Activated gamma-delta T cell treated with anti-CD3 and anti-CD28 coated beads, Interleukin-2, amount 50 U/mL, for 16 hours (primary cell): ENCODE results near the gene TMCC1.
"Not testable (repeated sequence)": the region's sequence is repeated elsewhere in the genome, so short reads cannot be mapped to it uniquely, and the experiment has no call there.

Experiments used
- DNase-seq: peaks from one replicate; pipeline ENCODE4 v3.0.0-alpha.2; 2020; ENCODE audit warnings: low read depth

TMCC1 gene

DNA sequence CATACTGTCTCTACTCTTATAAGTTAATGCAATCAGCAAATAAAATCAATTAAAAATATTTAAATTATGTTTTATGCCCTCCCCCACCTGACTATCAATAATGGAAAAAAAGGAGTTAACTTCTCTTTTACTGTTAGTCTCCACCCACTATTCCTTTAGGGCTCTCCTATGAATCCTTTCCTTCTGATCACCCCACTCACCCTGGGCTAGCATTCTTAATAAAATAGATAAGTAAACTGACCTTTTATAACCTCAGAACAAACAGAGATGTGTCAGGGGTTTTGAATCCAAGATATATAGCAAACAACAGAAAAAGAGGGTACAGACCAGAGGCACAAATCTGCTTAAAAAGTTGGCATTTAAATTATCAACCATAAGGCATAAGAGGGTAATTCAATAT is 171.0 kb downstream of the TMCC1 start:
- DNase-seq = no peak

DNA sequence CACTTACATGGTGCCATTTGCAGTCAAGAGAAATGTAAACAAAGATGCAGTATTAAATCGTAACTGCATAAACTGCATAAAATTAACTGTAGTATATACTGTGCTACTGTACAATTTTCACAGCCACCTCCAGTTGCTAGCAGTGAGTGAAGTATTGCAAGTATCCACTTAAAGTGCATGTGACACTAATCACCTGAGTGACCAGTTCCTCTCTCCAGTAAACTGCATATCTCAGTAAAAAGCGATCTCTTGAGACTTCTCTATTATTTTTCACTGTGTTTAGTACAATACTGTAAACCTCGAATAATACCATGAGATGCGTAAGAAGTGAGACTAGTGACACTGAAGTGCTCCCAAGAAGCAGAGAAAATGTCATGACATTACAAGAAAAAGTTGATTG is 175.3 kb downstream of the TMCC1 start:
- no peak for DNase-seq

DNA sequence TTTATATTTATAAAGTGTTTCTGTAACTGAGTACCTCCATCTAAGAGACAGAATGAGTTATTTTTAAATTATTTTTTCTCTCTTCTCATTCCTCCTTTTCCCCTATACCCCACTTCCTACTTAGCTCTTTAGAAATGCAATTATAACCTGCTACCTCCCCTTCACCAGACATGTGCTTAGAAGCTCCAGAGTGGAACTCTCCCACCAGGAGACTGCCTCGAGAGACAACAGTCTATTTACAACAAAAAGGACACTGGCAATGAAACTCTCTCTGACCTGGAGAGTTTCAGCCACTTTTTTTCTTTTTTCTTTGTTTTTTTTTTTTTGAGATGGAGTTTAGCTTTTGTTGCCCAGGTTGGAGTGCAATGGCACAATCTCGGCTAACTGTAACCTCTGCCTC is 177.7 kb downstream of the TMCC1 start:
- no peak for DNase-seq

DNA sequence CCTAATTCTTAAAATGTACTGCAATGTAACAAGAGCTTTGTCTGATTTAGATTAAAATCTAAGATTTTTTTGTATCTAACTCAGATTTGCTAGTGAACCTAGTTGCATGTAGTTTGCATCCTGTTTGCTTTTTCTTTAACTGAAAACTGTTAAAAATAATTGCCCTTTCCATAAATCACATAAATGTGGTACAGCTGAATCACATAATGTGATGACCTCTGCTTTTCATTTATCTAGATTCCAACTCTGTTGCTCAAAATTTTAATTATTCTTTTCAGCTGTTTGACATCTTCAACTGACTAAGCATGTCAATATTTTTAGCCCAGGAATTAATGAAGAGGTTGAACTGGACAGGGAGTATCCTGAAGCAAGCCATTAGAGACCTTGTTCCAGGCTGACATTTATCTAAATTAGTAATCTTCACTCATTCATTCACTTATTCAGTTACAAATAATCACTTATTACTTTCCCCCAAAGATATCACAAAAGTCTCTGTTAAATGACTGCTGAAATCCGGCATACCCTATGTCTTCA is 185.1 kb downstream of the TMCC1 start:
- DNase-seq = no peak

DNA sequence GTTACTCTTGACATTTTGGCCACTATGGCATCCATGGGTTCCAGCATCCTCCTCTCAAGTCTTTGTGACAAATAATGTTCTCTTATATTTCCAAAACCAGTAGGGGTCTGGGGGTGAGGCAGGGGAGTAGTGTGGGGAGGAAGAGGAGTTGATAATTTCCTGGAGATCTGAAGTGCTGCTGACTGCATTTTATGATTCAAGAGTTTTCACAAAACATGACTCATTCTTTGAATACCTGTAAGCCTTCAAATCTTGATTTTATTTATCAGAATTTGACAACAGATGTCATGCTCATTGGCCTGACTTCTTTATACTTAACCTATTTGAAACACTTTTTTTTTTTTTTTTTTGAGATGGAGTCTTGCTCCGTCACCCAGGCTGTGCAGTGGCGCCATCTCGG is 188.2 kb downstream of the TMCC1 start:
- no peak for DNase-seq

DNA sequence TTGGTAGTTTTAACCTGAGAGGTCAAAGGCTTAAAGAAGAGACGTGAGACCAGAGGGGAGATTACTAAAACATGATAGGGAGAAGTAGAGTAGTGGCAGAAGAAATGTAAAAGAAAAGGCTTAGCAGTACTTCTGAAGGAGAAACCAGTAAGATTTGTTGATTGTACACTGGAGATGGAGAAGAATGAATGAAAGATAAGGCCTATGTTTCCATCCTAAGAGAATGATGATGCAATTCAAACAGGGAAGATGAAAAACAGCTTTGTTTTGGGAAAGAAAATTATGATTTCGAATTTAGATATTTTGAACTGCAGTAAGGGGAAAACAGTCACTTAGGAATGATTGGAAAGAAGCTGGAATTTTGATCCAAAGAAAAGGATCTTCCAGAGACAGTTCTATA is 189.6 kb downstream of the TMCC1 start:
- no peak for DNase-seq

DNA sequence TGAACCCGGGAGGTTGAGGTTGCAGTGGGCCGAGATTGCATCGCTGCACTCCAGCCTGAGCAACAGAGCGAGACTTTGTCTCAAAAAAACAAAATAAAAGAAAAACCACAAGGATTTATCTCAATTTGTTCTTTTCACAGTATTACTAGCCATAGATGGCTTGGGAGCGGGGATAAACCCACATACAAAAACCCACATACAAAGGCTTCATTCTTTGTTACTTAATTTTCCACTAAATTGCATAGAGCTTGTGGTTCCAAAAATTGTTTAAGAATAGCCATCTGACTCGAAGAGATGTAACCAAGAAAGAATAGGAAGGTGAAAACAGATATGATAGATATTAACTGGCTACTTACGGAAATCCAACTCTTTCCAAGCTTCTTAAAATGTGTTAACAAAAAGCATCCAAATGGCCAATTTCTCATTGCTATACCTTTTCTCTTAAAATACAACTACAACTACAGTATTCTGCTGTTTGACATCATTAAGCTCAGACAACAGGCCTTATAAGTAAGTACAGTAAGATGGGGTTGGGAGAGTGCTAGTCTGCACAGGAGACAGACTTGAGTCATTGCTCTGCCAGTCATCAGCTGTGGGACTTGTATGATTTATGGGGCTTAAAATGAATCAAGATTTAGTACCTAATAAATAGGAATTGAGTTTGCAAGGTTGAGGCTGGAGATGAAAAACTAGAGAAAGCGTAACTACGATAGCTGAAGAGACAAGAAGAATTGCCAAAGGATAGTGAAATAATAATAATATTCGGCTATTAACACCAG is 190.4 kb downstream of the TMCC1 start:
- no peak for DNase-seq

DNA sequence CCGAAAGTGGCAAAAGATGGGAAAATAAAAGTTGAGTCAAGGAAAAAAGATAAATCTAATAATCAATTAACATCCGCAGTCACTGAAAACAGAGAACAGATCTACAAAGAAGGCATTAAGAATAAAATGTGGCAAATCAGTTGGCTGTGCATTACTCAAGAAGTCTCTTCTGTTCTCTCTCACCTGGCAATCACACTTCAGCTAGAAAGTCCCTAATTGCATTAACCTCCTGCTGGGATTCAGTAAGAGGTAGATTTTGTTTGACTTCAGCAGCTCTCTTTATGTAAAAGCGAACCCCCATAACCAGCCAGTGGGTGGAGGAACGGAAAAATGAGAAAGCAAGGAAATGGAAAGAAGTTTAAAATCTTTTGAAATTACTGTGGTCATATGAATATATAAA is 192.3 kb downstream of the TMCC1 start:
- no peak for DNase-seq

DNA sequence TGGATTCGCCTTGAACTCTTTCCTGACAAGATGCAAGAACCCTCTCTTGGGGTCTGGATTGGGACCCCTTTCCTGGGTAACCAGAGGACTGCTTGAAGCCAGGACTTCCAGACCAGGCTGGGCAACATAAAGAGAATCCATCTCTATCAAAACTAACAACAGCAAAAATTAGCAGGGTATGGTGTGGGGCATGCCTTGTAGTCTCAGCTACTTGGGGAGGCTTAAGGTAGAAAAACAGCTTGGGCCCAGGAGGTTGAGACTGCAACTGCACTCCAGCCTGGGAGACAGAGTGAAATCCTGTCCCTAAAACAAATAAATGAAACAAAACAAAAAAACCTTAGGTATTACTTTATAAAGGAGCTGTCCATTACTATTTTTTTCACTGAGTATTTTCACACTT is 193.9 kb downstream of the TMCC1 start:
- DNase-seq = no peak

DNA sequence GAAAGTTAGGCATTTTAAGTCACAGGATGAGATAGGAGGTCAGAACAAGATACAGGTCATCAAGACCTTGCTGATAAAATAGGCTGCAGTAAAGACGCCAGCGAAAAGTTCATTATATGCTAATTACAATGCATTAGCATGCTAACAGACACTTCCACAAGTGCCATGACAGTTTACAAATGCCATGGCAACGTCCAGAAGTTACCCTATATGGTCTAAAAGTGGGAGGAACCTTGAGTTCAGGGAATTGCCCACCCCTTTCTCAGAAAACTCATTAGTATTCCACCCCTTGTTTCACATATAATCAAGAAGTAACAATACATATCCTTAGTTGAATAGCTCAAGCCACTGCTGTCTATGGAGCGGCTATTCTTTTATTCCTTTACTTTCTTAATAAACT is 194.3 kb downstream of the TMCC1 start:
- no peak for DNase-seq

DNA sequence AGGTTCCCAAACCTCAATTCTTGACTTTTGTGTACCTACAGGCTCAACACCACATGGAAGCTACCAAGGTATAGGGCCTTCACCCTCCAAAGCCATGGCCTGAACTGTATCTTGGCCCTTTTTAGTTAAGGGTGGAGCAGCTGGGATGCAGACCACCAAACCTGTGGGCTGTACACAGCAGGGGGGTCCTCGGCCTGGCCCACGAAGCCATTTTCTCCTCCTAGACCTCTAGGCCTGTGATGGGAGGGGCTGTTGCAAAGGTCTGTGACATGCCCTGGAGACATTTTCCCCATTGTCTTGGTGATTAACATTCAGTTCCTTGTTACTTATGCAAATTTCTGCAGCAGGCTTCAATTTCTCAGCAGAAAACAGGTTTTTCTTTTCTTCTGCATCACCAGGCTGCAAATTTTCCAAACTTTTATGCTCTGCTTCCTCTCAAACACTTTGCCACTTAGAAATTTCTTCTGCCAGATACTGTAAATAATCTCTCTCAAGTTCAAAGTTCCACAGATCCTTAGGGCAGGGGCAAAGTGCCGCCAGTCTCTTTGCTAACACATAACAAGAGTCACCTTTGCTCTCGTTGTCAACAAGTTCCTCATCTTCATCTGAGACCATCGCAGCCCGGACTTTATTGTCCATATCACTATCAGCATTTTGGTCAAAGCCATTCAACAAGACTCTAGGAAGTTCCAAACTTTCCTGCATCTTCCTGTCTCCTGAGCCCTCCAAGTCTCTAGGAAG is 196.1 kb downstream of the TMCC1 start:
- no peak for DNase-seq

DNA sequence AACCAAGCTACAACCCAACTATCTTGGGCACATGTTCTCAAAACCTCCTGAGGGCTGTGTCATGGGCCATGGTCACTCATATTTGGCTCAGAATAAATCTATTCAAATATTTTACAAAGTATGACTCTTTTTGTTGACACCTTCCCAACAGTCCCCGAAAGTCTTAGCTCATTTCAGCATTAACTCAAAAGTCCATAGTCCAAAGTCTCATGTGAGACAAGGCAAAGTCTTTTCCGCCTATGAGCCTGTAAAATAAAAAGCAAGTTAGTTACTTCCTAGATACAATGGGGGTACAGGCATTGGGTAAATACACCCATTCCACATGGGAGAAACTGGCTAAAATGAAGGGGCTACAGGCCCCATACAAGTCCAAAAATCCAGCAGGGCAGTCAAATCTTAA is 197.1 kb downstream of the TMCC1 start:
- DNase-seq = not testable (repeated sequence)

DNA sequence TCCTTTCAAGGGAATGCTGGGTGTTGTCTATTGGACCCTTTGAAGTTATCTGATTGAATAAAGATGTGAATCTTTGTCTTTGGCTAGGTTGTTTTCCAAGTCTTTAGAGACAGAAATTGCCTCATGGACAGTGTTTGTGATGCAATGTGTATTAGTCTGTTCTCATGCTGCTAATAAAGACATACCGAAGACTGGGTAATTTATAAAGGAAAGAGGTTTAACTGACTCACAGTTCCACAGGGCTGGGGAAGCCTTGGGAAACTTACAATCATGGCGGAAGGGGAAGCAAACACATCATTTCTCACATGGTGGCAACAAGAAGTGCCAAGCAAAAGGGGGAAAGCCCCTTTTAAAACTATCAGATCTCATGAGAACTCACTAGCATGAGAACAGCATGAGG is 198.3 kb downstream of the TMCC1 start:
- no peak for DNase-seq

DNA sequence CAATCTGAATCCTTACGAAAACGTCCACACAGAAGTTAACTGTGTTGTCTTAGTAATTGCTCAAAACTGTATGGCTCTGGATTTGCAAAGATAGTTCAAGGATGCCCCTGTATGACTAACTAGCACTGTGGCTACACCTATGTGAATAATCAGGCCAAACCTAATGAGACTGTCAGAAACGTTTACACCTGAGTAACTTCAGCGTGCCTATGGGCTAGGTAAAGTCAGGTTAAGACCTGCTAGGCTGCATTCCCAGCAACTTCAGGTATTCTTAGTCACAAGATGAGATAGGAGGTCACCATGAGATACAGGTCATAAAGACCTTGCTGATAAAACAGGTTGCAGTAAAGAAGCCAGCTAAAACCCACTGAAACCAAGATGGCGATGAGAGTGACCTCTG is 199.3 kb downstream of the TMCC1 start:
- no peak for DNase-seq

DNA sequence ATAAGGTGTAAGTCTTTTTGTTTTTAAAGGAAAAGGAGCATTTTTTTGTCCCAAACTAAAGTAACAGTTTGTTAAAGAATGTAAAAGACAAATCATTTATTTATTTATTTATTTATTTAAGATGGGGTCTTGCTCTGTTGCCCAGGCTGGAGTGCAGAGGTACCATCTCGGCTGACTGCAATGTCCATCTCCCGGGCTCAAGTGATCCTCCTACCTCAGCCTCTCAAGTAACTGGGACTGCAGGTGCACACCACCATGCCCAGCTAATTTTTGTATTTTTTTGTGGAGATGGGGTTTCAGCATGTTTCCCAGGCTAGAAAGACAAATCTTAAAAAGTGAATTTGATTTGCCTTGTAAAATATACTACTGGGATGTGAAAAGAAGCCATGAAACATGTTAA is 200.8 kb downstream of the TMCC1 start:
- no peak for DNase-seq

DNA sequence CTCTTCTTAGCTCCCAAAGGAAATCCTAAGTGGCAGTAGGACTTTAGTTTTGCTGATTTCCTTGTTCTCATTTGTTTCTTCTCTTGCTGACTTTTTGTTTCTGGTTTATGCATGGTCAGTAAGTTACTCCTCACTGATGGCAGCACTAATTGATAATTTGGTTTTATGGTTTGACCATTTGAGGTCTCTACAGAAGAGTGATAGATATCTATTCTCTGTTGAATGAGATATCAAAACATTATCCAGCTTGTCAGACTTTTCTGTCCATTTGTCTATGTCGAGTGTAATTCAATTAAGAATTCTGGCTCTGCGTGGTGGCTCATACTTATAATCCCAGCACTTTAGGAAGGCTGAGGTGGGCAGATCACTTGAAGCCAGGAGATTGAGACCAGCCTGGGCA is 202.5 kb downstream of the TMCC1 start:
- no peak for DNase-seq

DNA sequence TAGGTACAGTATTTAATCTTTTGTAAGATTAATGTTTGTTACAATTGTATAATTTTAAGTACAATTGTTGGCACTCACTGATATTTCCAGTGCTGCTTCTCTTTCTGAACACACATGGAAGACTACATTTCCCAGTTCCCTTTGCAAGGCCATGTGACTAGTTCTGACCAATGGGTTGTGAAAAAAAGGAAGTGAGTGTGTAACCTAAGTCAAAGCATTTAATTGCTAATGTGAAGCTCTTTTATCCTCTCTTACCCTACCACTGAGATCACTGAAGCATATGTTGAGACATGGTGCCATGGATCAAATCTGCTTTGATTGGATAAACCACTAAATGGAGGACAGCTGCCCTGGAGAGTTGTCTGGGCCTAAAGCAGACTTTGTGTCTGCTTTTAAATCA is 203.1 kb downstream of the TMCC1 start:
- DNase-seq = peak; percentile 11

DNA sequence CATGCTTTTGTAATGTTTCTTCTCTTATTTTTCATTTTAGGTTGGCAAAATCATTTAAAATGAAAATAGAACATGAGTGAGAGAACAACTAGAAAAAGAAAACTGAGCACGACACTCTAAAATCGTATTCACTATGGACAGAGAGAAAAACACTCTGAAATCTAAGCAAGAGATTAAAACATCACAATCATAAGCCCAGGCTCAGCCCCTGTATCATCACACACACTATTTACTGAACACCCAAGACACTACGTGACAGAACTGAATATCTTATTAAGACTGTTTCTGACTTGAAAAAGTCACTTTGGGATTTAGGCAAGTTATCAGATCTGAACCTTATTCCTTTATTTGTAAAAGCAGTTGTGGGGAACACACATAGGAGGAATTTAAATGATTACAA is 204.5 kb downstream of the TMCC1 start:
- DNase-seq = no peak

DNA sequence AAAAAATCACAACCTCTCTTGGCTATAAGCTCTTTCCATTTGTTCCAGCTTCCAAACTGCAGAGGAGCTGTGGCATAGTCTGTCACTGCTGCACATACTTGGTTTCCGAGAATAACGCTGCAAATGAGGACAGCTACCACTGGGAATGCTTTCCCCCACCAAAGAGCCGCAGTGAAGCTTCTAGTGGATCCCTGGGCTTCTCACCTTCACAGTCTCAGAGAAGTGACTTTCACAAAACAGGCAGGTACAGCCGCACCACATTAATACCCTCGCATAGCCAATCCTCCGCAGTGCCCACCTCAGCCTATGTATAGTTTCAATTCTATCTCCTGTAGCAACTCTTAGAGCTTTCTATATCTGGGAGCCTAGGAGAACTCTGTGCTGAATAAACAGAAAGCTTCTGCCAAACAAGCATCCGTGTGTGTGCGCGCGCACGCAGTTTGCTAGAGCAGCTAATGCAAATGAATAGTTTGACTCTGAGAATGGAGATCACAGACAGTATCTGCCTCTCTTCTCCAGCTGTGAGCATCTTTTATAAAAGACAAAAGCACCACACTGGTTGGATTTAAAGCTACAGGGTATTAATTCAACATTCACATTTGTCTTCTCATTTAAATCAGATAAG is 205.1 kb downstream of the TMCC1 start:
- DNase-seq = no peak

DNA sequence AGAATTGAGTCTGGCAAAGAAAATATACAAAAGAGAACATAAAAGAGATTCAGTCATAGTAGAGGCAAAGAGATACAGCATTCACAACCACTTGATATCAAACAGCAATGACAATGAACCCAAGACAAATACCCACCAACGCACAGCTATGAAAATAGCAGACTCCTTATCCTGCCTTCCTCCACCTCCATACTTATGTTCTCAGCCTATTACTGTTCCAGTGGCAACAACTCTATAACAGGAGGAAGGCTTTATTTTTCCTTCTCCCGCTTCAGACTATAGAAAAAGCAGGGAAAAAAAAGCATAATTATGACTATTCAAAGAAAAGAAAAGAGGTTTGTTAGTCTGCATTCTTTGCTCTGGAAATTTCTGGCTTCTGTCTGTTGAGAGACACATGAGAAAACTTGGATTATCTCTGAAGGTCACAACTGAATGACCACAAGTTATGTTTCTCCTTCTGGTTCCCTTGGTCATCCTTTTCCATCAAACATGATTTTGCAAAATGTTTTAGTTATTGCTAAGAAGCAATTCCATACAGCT is 205.9 kb downstream of the TMCC1 start:
- no peak for DNase-seq

DNA sequence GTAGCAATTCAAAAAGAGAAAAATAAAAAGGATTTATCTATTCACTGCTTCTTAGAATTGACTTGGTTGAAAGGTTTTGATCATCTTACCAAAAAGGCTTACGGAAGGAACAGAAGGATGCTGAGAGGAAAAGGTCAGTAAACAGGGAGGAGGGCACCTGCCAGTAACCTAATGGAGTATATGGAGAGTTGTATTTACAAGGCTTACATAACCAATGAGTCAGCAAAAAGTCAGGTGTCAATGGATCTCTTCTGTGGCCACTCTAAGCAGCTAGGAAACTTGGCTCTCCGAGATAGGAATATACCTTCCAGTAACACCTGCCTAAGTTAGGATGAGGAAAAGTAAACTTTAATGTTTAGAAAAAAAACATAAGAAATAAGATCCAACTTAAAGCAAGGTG is 206.6 kb downstream of the TMCC1 start:
- DNase-seq = no peak

DNA sequence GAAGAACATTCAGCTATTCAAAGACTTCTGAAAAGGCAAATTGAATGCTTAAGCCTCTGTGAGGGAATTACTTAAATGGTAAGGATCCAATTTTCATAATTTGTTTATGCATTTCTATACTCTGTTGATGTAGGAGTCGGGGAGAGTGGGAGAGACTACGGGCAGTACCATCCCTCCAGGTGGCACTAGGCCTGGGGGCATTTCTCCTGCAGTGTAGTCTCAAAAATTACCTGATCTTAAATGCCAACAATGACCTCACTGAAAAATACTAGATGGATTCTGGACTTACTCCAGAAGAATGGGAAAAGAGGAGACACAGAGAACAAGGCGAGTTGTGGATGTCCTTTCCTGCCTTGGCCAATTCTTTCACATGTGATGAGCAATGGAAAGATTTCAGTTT is 209.2 kb downstream of the TMCC1 start:
- no peak for DNase-seq

DNA sequence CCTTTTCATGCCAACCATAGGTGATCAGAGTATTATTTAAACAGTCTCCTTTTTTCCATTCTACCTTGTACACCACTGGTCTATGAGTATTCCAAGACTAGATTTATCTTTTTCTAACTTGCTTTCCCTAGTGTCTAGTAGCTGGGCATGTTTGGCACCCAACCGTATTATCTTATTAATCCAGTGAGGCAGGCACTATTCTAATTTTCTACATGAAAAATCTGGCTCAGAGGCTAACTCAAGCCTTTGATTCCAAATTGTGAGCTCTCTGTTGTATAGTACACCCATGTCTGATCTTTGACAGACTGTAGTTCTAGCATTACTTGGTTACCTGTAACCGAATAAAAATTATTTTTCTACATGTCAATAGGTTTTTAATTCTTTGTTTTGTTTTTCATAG is 210.3 kb downstream of the TMCC1 start:
- DNase-seq = no peak
